DMS 273 treated with DMSO at 0.1 percent for 48 hours (cell line): ENCODE results near the gene ARFIP2.
A peak's percentile ranks its signal among the peaks of the same experiment; 100 is the strongest.
"Not testable (repeated sequence)": the region's sequence is repeated elsewhere in the genome, so short reads cannot be mapped to it uniquely, and the experiment has no call there.

ENCODE experiments used
- DNase-seq: peaks from one replicate; lab custom pipeline; 2025; lab: John Stamatoyannopoulos, UW

ARFIP2 gene

GRCh38 chr11:6481012-6481923 is at the start of gene ARFIP2, which contains the start of gene TIMM10B:
Gene ARFIP2 (minus strand): TSS chr11:6481331. CDS start chr11:6480421, 910 bp downstream.
Gene TIMM10B (plus strand): TSS chr11:6481501. CDS start chr11:6481517, 16 bp downstream.
- peak; percentile 87 for DNase-seq

GRCh38 chr11:6530848-6531247 is 49.7 kb upstream of the ARFIP2 start:
- no peak for DNase-seq

DNA sequence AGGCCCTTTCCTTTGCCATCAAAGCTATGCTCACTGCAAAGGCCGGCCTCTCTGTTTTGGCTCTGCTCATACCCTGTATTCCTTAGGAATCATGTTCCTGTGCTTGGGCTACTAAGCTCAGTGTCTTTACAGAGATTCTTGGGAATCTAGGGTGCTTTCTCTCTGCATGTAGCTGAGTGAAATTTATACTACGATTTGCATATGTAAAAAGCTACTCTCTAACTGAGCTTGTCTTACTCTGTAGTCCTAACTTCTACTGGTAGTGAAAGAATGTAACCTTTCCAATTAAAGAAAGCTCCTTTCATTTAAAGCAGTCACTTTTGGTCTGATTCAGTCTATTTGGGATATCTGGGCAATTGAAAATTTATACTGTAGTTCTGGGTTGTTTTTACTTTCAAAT is 48.1 kb upstream of the ARFIP2 start:
- no peak for DNase-seq

GRCh38 chr11:6526411-6527135 is 45.4 kb upstream of the ARFIP2 start:
- DNase-seq: no peak

- DNase-seq: no peak
These were observed 42.1 kb upstream of the ARFIP2 start for GRCh38 chr11:6523253-6523652.

GRCh38 chr11:6521946-6522345 is 40.8 kb upstream of the ARFIP2 start:
- not testable (repeated sequence) for DNase-seq

DNA sequence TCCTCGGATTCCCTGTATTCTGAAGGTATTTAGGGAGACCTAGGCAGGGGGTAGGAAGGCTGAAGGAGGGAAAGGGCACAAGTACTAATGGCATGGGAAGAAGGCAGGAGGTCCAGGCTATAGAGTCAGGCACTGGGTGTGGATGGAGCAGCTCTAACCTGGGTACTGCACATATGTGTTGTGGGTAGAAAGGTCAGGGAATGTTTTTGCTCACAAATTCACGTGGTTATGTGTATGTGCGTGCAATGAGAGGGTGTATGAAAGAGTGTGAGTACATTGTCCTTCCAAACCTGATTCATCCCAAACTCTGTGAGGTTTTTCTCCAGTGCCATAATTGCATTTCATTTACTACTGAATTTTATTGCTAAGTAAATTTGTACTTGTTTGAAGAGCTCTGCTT is 39.1 kb upstream of the ARFIP2 start:
- no peak for DNase-seq

DNA sequence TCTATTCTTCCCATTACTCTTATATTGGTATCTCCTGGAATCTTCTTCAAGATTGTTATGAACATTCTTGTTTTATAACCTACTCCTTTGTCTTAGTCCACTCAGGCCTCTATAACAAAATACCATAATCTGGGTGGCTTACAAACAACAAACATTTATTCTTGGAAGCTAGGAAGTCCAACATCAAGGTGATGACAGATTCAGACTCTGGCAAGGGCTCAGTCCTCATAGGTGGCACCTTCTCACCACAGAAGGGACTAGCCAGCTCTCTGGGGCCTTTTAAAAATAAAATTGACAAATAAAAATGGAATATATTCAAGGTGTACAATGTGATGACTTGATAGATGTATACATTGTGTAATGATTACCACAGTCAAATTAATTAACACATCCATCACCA is 35.7 kb upstream of the ARFIP2 start:
- no peak for DNase-seq

- DNase-seq: no peak
These were observed 24.6 kb upstream of the ARFIP2 start for GRCh38 chr11:6505577-6506240.

DNA sequence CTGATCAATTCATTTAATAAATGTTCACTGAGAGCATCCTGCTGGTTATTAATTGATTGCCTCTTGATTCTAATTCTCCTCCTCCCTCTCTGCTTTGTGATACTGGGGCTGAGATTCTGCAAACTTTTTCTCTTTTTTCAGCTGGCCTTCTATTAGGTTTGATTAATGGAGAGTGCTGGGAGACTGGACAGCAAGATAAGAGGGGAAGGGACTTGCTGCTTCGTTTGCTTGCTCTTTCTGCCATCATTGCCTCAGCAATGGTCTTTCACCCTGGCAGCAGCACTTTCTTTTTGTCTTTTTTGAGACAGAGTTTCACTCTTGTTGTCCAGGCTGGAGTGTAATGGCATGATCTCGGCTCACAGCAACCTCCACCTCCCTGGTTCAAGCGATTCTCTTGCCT is 23.0 kb upstream of the ARFIP2 start:
- DNase-seq: no peak

DNA sequence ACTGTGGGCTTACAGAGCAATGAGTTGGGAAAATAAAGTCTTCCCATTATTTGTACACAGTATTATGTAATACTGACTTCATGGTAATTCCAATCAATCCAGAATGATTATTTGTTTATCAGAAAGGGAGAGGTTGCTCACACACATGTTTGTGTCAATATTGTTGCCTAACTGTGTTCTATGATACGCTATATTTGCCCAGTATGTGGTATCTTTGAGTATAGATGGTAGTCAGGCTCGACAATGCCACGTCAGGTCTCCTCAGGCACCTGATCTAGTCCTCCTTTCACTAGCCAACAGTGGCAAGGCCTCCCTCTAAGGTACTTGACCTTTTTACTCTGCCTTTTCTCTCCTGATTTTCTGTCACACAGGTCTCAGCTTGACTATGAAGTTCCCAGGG is 21.3 kb upstream of the ARFIP2 start:
- DNase-seq: no peak

DNA sequence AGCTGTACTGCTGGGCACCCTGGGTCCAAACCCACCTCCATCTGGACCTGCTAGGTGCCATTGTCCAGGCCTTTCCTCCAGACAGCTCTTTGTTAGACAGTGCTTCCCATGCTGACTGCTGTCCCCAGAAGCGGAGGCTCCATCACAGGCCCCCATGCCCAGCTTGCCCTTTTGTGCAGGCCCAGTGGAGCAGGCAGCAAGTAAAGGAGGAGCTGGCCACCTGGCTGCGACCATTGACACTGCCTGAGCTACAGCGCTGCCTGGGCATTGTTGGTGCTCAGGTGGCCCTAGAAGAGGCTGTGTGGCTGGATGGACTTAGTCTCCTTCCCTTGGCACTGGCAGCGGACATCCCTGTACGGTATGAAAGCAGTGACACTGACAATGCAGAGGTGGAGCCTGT is 17.4 kb upstream of the ARFIP2 start:
- no peak for DNase-seq

DNA sequence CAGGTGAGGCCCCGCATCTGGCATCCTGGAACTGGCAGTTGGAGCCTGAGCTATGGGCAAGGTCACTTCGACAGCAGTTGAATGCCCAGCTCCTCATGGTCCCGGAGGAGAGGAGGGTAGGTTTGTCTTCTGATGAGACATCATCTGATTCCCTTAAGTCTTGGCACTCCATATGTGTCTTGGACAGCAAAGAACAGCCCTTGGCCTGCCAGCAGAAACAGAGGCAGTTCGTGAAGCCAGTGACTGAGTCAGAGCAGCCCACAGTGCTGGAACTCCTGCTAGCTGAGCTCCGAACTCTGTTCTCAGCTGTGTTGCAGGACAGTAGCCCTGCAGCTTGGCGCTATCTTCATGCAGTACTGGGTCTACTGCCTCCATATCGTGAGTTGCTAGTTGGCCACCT is 17.0 kb upstream of the ARFIP2 start:
- DNase-seq: no peak

GRCh38 chr11:6497069-6497839 is 16.1 kb upstream of the ARFIP2 start, which contains the start of gene DNHD1:
Gene DNHD1 (plus strand): TSS chr11:6497280. CDS start chr11:6498216, 936 bp downstream.
- DNase-seq: no peak

DNA sequence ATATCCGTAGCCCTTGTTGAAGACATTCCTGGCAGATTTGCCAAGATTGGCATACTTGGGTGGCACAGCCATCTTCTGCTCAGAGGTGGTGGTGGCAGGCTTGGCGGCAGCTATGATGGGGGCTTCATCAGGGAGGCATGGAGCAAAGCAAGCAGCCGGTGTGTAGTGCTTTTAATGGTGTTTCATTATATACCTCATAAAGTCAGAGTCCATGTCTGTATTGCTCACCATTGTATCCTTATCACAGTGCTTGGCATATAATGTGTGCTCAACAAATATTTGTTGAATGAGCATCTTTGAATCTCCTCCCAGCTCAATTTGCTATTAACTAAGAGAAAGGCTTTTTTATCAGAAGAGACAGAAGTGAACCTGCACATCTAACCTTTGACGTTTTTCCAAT is 8.2 kb upstream of the ARFIP2 start:
- DNase-seq: no peak

DNA sequence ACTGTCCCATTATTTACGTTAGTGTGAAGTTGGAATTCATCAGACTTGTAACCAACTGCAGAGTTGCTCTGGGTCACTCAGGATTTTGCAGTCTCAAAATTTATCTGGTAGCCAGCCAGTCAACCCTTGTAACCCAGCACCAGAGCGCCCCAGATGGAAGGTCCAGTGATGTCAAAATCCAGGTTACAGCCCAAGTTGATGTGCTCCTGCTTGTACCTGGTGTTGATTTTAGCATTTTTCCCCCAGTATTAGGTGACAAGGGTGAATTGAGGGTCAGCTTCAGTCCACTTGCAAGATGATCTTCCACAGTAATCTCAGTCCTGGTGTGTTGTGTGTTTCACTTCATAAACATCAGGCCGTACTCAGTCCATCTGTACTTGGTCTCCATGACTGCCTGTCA is 7.7 kb upstream of the ARFIP2 start:
- no peak for DNase-seq

DNA sequence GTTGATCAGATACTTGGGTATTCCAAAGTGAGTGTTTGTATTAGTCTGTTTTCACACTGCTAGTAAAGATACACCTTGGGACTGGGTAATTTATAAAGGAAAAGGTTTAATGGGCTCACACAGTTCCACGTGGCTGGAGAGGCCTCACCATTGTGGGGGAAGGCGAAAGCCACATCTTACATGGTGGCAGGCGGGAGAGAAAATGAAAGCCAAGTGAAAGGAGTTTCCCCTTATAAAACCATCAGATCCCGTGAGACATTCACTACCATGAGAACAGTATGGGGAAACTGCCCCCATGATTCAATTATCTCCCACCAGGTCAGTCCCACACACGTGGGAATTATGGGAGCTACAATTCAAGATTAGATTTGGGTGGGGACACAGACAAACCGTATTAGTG is 7.2 kb upstream of the ARFIP2 start:
- no peak for DNase-seq

DNA sequence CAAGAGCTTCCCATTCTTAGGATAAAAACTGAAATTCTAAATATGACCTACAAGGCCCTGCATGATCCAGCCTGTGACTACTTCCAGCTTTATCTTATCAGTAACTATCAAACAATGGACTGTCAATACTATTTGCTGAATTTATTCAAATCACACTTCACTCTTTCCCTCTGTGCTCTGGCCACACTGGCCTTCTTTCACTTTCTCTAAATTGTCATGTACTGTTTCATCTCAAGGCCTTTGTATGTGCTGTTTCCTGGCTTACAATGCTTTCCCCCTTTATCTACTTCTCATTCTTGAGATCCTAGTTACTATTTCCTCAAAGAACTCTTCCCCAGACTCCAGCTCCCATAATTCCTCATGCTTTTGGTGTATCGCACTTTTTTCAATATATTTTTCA is 5.8 kb upstream of the ARFIP2 start:
- DNase-seq: no peak

GRCh38 chr11:6486256-6486655 is 5.1 kb upstream of the ARFIP2 start:
- DNase-seq: no peak

- DNase-seq: no peak
These were observed 4.5 kb upstream of the ARFIP2 start for GRCh38 chr11:6485661-6486060.

DNA sequence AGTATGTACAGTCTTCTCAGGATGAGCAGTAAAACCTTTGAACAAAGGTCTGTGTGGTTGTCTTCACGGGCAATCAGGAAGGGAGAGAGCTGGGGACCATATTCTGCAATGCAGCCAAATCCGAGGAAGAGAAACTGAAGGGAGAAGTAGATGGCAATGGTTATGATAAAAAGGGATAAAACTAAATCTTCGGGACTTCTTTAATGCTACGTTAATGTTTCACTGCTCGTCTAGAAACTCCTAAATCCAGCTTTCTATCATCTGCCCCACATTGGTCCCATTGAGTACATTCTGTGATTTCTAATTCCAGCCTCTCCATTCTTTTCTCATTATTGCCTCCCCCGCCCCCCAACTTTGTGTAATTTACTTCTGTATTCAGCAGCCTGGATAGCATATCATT is 1.9 kb upstream of the ARFIP2 start:
- DNase-seq: no peak

- no peak for DNase-seq
These were observed 1.3 kb upstream of the ARFIP2 start for GRCh38 chr11:6482441-6482840.
